HuH-7.5 (cell line): ENCODE results near the gene PCSK6.

Source experiments
- DNase-seq: peaks from one replicate; pipeline ENCODE4 v3.0.0; 2011; ENCODE audit warnings: low spot score

PCSK6 gene

DNA sequence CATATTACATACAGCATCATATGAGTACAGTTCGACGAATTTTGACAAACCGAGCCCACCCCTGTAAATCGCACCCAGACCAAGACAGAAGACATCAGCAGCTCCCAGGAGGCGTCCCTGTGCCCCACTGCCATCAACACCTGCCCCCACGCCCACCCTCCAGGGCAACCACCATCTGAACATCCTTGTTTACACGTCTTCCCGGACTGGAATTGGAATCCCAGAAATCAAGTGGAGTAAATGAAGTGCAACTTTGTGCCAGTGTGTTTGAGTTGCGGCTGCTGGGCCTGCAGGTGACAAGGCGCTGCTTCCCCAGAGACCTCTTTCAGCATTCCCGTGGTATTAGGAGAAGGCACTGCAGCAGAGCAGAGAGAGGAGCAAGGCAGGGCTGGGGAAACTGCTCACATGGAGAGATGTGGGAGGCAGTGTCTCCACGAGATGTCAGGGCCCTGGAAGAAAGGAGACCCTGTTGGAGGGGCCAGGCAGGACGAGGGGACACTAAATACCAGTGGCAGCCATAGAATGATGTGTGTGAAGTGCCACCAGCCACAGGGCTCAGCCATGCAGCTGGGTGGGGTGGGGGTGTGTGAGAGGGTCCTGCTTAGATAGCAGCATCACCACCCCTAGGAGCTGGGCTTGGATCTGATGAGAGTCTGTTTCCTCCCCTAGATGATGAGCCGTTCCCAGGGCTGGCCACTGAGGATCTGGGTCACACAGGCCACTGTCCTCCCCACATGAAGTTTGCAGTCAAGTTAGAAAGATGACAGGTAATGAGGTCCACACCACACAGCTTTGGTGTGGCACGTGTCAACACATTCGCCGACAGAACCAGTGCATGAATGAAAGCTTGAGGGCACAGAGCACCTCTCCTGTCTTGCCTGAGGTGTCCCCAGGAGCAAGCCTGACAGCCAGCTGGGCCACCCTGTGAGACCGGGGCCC is 33.4 kb upstream of the PCSK6 start:
- DNase-seq = no peak

DNA sequence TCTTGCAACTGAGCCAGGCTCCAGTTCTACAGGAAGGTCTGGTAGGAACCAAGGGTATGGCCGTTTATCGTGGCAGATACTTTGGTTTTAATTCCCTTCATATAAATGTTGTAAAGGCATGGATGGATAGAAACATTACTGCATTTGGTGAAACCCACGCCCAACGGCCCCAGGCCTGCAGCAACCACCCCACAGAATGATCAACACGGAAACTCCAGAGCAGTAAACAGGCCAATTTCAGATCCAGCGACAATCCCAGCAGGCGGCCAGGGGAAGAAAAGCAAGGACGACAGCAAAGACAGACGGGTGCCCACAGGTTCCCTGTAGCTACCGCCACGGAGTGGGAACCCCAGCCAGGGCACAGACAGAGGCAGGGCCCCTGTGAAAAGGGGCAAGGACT is 32.6 kb upstream of the PCSK6 start:
- DNase-seq = no peak

- DNase-seq = peak; percentile 9
These were observed 32.1 kb upstream of the PCSK6 start for GRCh38 chr15:101521591-101521990.

DNA sequence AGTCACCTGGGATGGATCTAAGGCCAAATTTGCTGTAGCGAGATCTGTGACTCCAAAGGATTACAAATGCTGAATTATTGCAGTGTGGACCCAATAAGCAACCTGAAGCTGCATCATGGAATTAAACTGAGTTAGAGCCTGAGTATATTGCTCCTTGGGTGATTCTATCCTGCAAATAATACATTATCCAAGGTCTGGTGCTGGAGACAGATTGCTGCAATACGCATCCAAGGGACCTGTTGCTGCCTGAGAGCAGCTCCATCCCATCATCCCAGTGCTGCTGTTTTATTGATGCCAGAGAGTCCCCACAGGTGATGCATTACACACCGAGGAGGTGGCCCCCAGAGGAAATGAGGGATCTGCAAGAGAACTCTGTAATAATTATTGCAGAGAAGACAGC is 31.6 kb upstream of the PCSK6 start:
- peak; percentile 10 for DNase-seq

DNA sequence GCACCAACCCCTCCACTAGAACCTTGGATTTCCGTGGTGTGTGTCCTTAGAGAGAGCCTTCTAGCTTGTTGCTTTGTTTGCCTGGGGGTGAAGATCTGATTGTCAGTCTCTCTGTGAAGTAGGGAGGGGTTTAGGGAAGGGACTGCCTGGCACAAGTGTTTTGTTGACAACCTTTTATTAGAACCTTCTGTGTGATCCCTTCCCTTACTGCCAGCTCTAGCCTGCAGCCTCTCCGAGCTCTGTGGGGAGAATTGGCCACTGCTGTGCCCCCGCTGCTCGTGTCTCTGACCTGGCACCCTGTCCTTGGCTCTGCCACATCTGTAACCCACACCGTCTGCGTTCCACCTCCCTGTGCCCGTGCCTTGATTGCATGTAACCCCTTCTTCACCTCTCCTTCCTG is 30.9 kb upstream of the PCSK6 start:
- peak; percentile 1 for DNase-seq

- no peak for DNase-seq
These were observed 28.0 kb upstream of the PCSK6 start for GRCh38 chr15:101517504-101517903.

DNA sequence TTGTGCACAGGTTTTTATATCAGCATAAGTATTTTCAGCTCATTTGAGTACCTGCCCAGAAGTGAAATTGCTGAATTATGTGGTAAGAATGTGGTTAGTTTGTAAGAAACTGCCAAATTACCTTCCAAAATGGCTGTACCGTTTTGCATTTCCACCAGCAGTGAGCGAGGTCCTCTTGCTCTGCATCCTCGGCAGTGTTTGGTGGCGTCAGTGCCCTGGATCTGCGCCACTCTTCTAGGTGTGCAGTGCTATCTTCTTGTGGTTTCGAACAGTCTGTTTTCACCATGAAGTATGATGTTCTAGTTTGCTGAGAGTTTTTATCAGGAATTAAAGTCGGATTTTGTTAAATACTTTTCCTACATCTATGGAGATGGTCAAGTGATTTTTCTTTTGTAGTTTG is 24.8 kb upstream of the PCSK6 start:
- DNase-seq = no peak

DNA sequence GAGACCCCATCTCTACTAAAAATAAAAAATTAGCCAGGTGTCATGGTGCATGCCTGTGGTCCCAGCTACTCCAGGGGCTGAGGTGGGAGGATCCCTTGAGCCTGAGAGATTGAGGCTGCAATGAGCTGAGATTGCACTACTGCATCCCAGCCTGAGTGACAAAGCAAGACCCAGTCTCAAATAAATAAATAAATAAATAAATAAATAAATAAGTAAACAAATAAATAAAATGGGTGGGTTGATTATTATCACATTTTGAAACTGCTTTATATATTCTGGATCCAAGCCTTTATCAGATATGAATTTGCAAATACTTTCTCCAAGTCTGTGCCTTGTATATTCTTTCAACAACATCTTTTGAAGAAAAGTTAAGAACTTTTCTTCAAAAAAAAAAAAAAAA is 22.2 kb upstream of the PCSK6 start:
- DNase-seq = no peak

GRCh38 chr15:101510212-101511197 is 21.0 kb upstream of the PCSK6 start:
- peak; percentile 3 for DNase-seq

DNA sequence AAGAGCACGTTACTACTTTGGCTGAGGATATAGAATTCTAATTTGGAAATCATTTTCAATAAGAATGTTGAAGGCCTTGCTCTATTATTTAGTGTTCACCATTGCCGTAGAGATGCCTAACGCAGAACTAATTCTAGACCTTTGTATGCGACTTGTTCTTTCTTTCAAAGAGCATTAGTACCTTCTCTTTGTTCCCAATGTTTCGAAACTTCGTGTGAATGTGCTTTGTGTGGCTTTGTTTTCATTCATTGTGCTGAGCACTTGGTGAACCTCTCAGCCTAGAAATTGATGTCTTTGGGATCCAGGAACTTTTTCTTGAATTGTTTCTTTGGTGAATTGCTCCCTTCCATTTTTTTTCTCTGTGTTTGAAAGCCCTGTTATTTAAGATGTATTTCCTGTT is 19.8 kb upstream of the PCSK6 start:
- DNase-seq = peak; percentile 3

GRCh38 chr15:101506491-101506890 is 17.0 kb upstream of the PCSK6 start:
- no peak for DNase-seq

GRCh38 chr15:101505610-101506337 is 16.3 kb upstream of the PCSK6 start:
- no peak for DNase-seq

DNA sequence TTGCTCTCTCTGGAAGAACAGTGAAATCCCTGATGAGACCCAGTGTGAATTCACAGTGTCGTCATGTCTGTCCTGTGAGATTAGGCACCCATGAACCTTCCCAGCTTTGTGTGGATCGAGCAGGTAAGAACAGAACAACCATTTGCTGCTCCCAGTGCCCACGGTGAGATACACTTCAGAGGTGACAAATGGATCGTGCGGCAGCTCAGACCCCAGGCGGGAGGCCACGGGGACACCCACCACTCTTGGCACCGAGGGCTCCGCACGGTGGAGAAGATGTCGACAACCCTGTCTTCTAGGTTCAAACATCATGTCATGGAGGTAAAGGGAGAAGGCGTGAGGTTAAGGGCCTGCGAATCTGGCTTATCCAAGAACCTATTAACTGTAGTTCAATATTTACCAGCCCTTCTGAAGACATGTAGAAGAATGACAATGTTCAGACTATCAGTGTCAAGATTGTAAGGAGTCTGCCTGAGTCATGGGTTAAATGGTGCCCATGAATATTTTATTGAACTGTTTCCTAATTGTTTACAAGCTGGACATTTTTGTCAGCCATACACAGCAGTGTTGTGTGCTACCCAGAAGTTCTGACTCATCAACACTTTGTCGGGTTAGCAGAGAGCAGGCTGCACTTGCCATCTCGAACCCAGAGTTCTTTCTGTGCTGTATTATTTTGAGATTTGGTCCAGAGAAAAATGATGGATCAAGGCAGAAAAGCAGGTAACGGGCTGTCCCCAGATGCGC is 15.5 kb upstream of the PCSK6 start:
- no peak for DNase-seq

GRCh38 chr15:101504373-101504772 is 14.9 kb upstream of the PCSK6 start:
- no peak for DNase-seq

GRCh38 chr15:101503296-101503599 is 13.7 kb upstream of the PCSK6 start:
- peak; percentile 4 for DNase-seq

DNA sequence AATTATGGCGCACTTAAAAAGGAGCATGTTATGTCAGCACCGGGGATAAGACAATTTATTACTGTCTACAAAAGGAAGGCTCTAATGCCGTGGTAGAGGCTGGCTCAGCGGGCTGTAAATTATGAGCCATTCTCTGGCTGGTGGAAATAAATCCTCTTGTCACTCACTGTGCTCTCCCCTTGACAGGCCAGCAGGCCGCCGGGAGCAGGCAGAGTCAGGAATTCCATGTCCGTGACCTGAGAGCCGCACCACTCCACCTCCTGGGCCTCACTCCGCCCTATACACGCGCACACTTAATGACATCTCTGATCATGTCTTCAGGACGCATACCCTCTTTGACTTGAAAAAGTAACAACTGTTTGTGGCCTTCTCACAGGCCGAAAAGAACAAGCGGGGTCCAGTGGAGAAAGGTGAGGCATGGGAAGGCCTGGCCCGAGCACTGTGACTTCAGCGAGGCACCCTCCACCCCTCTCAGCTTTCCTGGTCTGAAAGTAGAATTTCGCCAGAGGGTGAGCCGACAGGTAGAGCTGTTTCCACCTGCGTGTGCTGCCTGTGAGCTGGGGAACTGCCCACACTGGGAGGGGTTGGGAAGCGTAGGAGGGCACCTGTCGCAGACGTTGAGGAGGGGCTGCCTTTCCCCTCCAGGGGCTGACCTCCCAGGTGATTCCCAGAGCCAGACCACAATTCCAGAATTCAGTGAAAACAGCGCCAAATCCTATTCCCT is 13.2 kb upstream of the PCSK6 start:
- DNase-seq = peak; percentile 3

- DNase-seq = peak; percentile 92
These were observed 12.3 kb upstream of the PCSK6 start for GRCh38 chr15:101501703-101502373.

- DNase-seq = peak; percentile 10
These were observed 11.5 kb upstream of the PCSK6 start for GRCh38 chr15:101500865-101501551.

GRCh38 chr15:101499863-101500713 is 10.6 kb upstream of the PCSK6 start:
- DNase-seq = peak; percentile 7
